B cell (primary cell): ENCODE results near the gene HAUS2. TPM values are rescaled to one million over a fixed set of nuclear protein-coding genes. Genes with fewer than 3 reads are reported as not detected.

Source experiments
- ATAC-seq: fragments of 200-7000 bp; cut with Tn5 transposase; one replicate; pipeline ENCODE4 v1.10.0; 2021; ENCODE audit warnings: low read depth, mild to moderate bottlenecking, moderate number of reproducible peaks, moderate library complexity
- CTCF ChIA-PET: fragments of 350-600 bp; sonication (Branson Sonifier 250); formaldehyde crosslinking; loops from one replicate; lab custom pipeline; 2021; ENCODE audit warnings: antibody characterized with exemption, inconsistent platforms; lab: Charles Lee
- POLR2A ChIA-PET: fragments of 350-600 bp; sonication (Branson Sonifier 250); formaldehyde crosslinking; loops from one replicate; lab custom pipeline; 2021; ENCODE audit warnings: antibody characterized with exemption; lab: Charles Lee
- DNase-seq: peaks from one replicate; pipeline ENCODE4 v3.0.0; 2013
- H2AFZ ChIP-seq: 2 replicates; pipeline ENCODE4 v1.6.1; 2012; ENCODE audit warnings: mild to moderate bottlenecking, low read depth, low read length; ENCODE audit not compliant: insufficient read depth, poor library complexity, severe bottlenecking
- H3K27ac ChIP-seq, 2 donors: 1 replicate in 1 of 2; 2 replicates in 1 of 2; pipeline ENCODE4 v1.5.1; 2012 to 2013; ENCODE audit warnings: low read length in 2 of 2, mild to moderate bottlenecking in 2 of 2, moderate library complexity in 1 of 2
- H3K27me3 ChIP-seq, 4 experiments: fragments of 200-600 bp in 1 of 4; sonication (generic) in 1 of 4; replicated peaks in 1 of 4; 1 replicate in 2 of 4; 2 replicates in 2 of 4; pipeline versions ENCODE4 v1.6.1 to v1.7.0; 2013 to 2016; ENCODE audit warnings: low read length in 3 of 4, mild to moderate bottlenecking in 2 of 4, mixed read lengths in 1 of 4, moderate library complexity in 1 of 4; ENCODE audit not compliant: insufficient read depth in 4 of 4, control insufficient read depth in 3 of 4; ENCODE audit errors: control extremely low read depth in 1 of 4
- H3K36me3 ChIP-seq, 2 experiments: replicated peaks in 1 of 2; 1 replicate in 1 of 2; 2 replicates in 1 of 2; pipeline versions ENCODE4 v1.6.1 to v1.7.1; 2013; ENCODE audit warnings: low read length in 1 of 2; ENCODE audit not compliant: insufficient read depth in 2 of 2, control insufficient read depth in 1 of 2; ENCODE audit errors: control extremely low read depth in 1 of 2, extremely low read depth in 1 of 2
- H3K4me1 ChIP-seq, 2 donors: fragments of 200-600 bp in 1 of 2; sonication (generic) in 1 of 2; 1 replicate in 1 of 2; 2 replicates in 1 of 2; pipeline versions ENCODE4 v1.5.1 to v1.6.1; 2013 to 2017; ENCODE audit warnings: low read length in 2 of 2; ENCODE audit not compliant: control insufficient read depth in 2 of 2, insufficient read depth in 2 of 2
- H3K4me2 ChIP-seq: replicated peaks from 2 replicates; pipeline ENCODE3; 2012; ENCODE audit warnings: mild to moderate bottlenecking, low read depth, low read length; ENCODE audit not compliant: poor library complexity, severe bottlenecking
- H3K4me3 ChIP-seq, 5 experiments: fragments of 200-600 bp in 1 of 5; sonication (generic) in 1 of 5; 1 replicate in 3 of 5; 2 replicates in 2 of 5; pipeline versions ENCODE4 v1.5.1 to v1.7.0; 2011 to 2016; ENCODE audit warnings: low read length in 4 of 5, mild to moderate bottlenecking in 4 of 5, low read depth in 2 of 5, control low read depth in 1 of 5, moderate library complexity in 1 of 5; ENCODE audit not compliant: insufficient read depth in 1 of 5; ENCODE audit errors: control extremely low read depth in 1 of 5, extremely low read depth in 1 of 5
- H3K79me2 ChIP-seq: fragments of 200-600 bp; sonication (generic); one replicate; pipeline ENCODE4 v1.6.0; 2016; ENCODE audit warnings: low read length; ENCODE audit not compliant: control insufficient read depth, insufficient read depth
- H3K9ac ChIP-seq: fragments of 200-600 bp; sonication (generic); 2 replicates; pipeline ENCODE4 v1.6.1; 2017; ENCODE audit warnings: mild to moderate bottlenecking, low read length, moderate library complexity
- H3K9me3 ChIP-seq, 3 donors: one replicate each; pipeline versions ENCODE4 v1.6.1 to v1.7.1; 2013; ENCODE audit warnings: low read length in 2 of 3; ENCODE audit not compliant: control insufficient read depth in 2 of 3, insufficient read depth in 1 of 3; ENCODE audit errors: control extremely low read depth in 1 of 3
- H4K20me1 ChIP-seq: 2 replicates; pipeline ENCODE4 v1.6.0; 2012; ENCODE audit warnings: mild to moderate bottlenecking, low read length; ENCODE audit not compliant: insufficient read depth, control insufficient read depth, poor library complexity, severe bottlenecking
- H3K27ac Mint-ChIP-seq: one replicate; pipeline ENCODE4 v1.8.0; 2021; ENCODE audit warnings: mixed read lengths
- H3K27me3 Mint-ChIP-seq: one replicate; pipeline ENCODE4 v1.8.0; 2021; ENCODE audit warnings: mixed read lengths
- H3K4me1 Mint-ChIP-seq: one replicate; pipeline ENCODE4 v1.8.0; 2021; ENCODE audit warnings: mixed read lengths
- H3K4me3 Mint-ChIP-seq: one replicate; pipeline ENCODE4 v1.8.0; 2021; ENCODE audit warnings: mixed read lengths
- H3K9me3 Mint-ChIP-seq: one replicate; pipeline ENCODE4 v1.8.0; 2022; ENCODE audit warnings: mixed read lengths; ENCODE audit not compliant: insufficient read depth
- CTCF ChIP-seq: fragments of 200-600 bp; IDR thresholded peaks from one replicate; pipeline ENCODE4 v1.8.0; 2022; ENCODE audit warnings: antibody characterized with exemption, mild to moderate bottlenecking
- EZH2 ChIP-seq: IDR thresholded peaks from 2 replicates; pipeline ENCODE4 v1.6.1; 2012; ENCODE audit warnings: borderline replicate concordance, low read depth, mild to moderate bottlenecking, moderate library complexity, low read length; ENCODE audit not compliant: insufficient read depth, poor library complexity, severe bottlenecking
- WGBS: methylation state at CpG from one replicate; pipeline ENCODE4 v1.1.5; 2013; ENCODE audit warnings: missing lambda C conversion rate; ENCODE audit not compliant: insufficient coverage; 5-methylcytosine and 5-hydroxymethylcytosine counted together
- intact Hi-C: fragments of 100-400 bp; cut with micrococcal nuclease; formaldehyde crosslinking; loops from one replicate; pipeline ENCODE4 v1.10.0; 2022
- polyA plus RNA-seq: library from polyadenylated mRNA; depleted of rRNA; stranded (reverse); fragments of >200 nt; gene quantifications from 2 replicates; pipeline ENCODE4 v1.2.3, GENCODE V29; 2012
- total RNA-seq, 2 donors: library from RNA; stranded (reverse); fragments of 120-200 nt in 1 of 2; gene quantifications; 1 replicate in 1 of 2; 2 replicates in 1 of 2; pipeline versions ENCODE4 v1.2.3 to v1.2.4, GENCODE V29; 2013 to 2022

The HAUS2 gene
- total and polyA plus RNA-seq, 2 donors (not counting 1 experiment from before 2014, with no cell fraction given): 16.5 to 18.3 TPM

- peaks cover 54% of the 10 kb centered on the region for H3K4me1 Mint-ChIP-seq
- DNase-seq: no peak
Observed at GRCh38 chr15:42507514-42507913, 41.1 kb upstream of the HAUS2 start.

GRCh38 chr15:42508263-42508690 is 40.4 kb upstream of the HAUS2 start:
- H3K9me3 ChIP-seq: no peaks in the 10 kb centered on the region
- Mint-ChIP-seq H3K27ac (no peak overlapping the region), H3K4me3 (no peak overlapping the region), H3K27me3 (no peaks in the 10 kb centered on the region), H3K4me1 (peaks cover 48% of the 10 kb centered on the region), H3K9me3 (no peaks in the 10 kb centered on the region)
- H3K36me3 ChIP-seq: peaks cover 0 to 33% of the 10 kb centered on the region in 2 experiments
- no peak overlapping the region for H3K4me3 ChIP-seq
- no peak overlapping the region for H3K9ac ChIP-seq
- H3K79me2 ChIP-seq: peaks cover 85% of the 10 kb centered on the region
- H4K20me1 ChIP-seq: peaks cover 20% of the 10 kb centered on the region
- ChIA-PET POLR2A (no interaction called here), CTCF (no interaction called here)
- no peak overlapping the region for H2AFZ ChIP-seq
- intact Hi-C loops: no loop called here
- TF ChIP-seq CTCF (no peak), EZH2 (no peak)
- no peak overlapping the region for H3K27ac ChIP-seq
- ATAC-seq (no peak), DNase-seq (no peak)
- H3K4me1 ChIP-seq: peaks cover 31 to 32% of the 10 kb centered on the region in 2 donors
- no peak overlapping the region for H3K4me2 ChIP-seq
- H3K27me3 ChIP-seq: no peaks in the 10 kb centered on the region
- 100% methylated on average over 4 of the region's 9 CpGs for WGBS

More at GRCh38 chr15:42507514-42507913, 41.1 kb upstream of the HAUS2 start:
- no peak overlapping the region for H3K9ac ChIP-seq
- H3K27ac Mint-ChIP-seq: no peak overlapping the region
- ChIA-PET POLR2A (no interaction called here), CTCF (interaction anchor here (1.2 kb wide), 1 partner anchor 144 kb away, joined by 3 read pairs; no protein-coding TSS in a partner anchor)
- peaks cover 20% of the 10 kb centered on the region for H4K20me1 ChIP-seq
- no peak for ATAC-seq
- H2AFZ ChIP-seq: no peak overlapping the region
- no peaks in the 10 kb centered on the region for H3K27me3 ChIP-seq
- H3K9me3 Mint-ChIP-seq: no peaks in the 10 kb centered on the region
- peaks cover 0 to 26% of the 10 kb centered on the region in 2 experiments for H3K36me3 ChIP-seq
- H3K9me3 ChIP-seq: no peaks in the 10 kb centered on the region
- no peak for TF ChIP-seq EZH2
- TF ChIP-seq CTCF: no peak
- no peak overlapping the region for H3K4me2 ChIP-seq
- H3K27ac ChIP-seq: no peak overlapping the region
- no peak overlapping the region for H3K4me3 Mint-ChIP-seq
- no peaks in the 10 kb centered on the region for H3K27me3 Mint-ChIP-seq
- H3K4me3 ChIP-seq: no peak overlapping the region
- peaks cover 39% of the 10 kb centered on the region in 2 donors for H3K4me1 ChIP-seq
- intact Hi-C loops: no loop called here
- WGBS: no CpG with 5 or more reads among the region's 4 CpGs
- H3K79me2 ChIP-seq: peaks cover 89% of the 10 kb centered on the region
